Measurements from ENCODE around the gene TENM4.

GRCh38 chr11:79273781-79274180 is 167.0 kb downstream of the TENM4 start:
- TF ChIP-seq CTCF (IDR thresholded peaks at IDR 0.05) (no peak), POLR2A (IDR thresholded peaks at IDR 0.05) (no peak), POLR2AphosphoS5 (IDR thresholded peaks at IDR 0.05) (no peak)
